ENCODE results near the gene AP1S2.

GRCh38 chrX:15848576-15848975 is 6.0 kb downstream of the AP1S2 start:
- TF ChIP-seq USF1 (IDR thresholded peaks at IDR 0.05; ENCODE audit: borderline replicate concordance, low read depth), result no peak
- TF ChIP-seq CTCF (IDR thresholded peaks at IDR 0.05), result no peak
- no peak for TF ChIP-seq RFX5 (IDR thresholded peaks at IDR 0.05; ENCODE audit: low read length)
- no peak for TF ChIP-seq EP300 (IDR thresholded peaks at IDR 0.05; ENCODE audit: borderline replicate concordance in 1 of 2, low read depth in 1 of 2, low read length in 1 of 2)
- TF ChIP-seq, protein P1, sequence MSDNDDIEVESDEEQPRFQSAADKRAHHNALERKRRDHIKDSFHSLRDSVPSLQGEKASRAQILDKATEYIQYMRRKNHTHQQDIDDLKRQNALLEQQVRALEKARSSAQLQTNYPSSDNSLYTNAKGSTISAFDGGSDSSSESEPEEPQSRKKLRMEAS (IDR thresholded peaks at IDR 0.05; ENCODE audit: low read depth), result no peak
- TF ChIP-seq TCF12 (IDR thresholded peaks at IDR 0.05), result no peak
- no peak for TF ChIP-seq SIN3A (IDR thresholded peaks at IDR 0.05; ENCODE audit: borderline replicate concordance, low read depth, low read length)
- TF ChIP-seq, protein P2, sequence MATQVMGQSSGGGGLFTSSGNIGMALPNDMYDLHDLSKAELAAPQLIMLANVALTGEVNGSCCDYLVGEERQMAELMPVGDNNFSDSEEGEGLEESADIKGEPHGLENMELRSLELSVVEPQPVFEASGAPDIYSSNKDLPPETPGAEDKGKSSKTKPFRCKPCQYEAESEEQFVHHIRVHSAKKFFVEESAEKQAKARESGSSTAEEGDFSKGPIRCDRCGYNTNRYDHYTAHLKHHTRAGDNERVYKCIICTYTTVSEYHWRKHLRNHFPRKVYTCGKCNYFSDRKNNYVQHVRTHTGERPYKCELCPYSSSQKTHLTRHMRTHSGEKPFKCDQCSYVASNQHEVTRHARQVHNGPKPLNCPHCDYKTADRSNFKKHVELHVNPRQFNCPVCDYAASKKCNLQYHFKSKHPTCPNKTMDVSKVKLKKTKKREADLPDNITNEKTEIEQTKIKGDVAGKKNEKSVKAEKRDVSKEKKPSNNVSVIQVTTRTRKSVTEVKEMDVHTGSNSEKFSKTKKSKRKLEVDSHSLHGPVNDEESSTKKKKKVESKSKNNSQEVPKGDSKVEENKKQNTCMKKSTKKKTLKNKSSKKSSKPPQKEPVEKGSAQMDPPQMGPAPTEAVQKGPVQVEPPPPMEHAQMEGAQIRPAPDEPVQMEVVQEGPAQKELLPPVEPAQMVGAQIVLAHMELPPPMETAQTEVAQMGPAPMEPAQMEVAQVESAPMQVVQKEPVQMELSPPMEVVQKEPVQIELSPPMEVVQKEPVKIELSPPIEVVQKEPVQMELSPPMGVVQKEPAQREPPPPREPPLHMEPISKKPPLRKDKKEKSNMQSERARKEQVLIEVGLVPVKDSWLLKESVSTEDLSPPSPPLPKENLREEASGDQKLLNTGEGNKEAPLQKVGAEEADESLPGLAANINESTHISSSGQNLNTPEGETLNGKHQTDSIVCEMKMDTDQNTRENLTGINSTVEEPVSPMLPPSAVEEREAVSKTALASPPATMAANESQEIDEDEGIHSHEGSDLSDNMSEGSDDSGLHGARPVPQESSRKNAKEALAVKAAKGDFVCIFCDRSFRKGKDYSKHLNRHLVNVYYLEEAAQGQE (IDR thresholded peaks at IDR 0.05; ENCODE audit: low read depth, low read length), result no peak
- no peak for TF ChIP-seq MEF2A (IDR thresholded peaks at IDR 0.05; ENCODE audit: borderline replicate concordance, low read depth)
- TF ChIP-seq RAD21 (IDR thresholded peaks at IDR 0.05; ENCODE audit: low read length), result no peak
- no peak for TF ChIP-seq TAF1 (IDR thresholded peaks at IDR 0.05; ENCODE audit: borderline replicate concordance, low read depth, low read length)
- TF ChIP-seq FOSL2 (IDR thresholded peaks at IDR 0.05; ENCODE audit: borderline replicate concordance, low read depth), result no peak
- no peak for TF ChIP-seq CHD2 (IDR thresholded peaks at IDR 0.05; ENCODE audit: low read length, partially characterized antibody)
- TF ChIP-seq, protein P3, sequence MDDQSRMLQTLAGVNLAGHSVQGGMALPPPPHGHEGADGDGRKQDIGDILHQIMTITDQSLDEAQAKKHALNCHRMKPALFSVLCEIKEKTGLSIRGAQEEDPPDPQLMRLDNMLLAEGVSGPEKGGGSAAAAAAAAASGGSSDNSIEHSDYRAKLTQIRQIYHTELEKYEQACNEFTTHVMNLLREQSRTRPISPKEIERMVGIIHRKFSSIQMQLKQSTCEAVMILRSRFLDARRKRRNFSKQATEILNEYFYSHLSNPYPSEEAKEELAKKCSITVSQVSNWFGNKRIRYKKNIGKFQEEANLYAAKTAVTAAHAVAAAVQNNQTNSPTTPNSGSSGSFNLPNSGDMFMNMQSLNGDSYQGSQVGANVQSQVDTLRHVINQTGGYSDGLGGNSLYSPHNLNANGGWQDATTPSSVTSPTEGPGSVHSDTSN (IDR thresholded peaks at IDR 0.05), result no peak

Data from SK-N-SH (cell line).